Measurements from ENCODE around the gene TIE1. TPM values are rescaled to one million over a fixed set of nuclear protein-coding genes. Genes with fewer than 3 reads are reported as not detected.
A peak's percentile ranks its signal among the peaks of the same experiment; 100 is the strongest.

TIE1 gene
- polyA plus RNA-seq, 3 donors: 0.16 TPM; not detected in 2

DNA sequence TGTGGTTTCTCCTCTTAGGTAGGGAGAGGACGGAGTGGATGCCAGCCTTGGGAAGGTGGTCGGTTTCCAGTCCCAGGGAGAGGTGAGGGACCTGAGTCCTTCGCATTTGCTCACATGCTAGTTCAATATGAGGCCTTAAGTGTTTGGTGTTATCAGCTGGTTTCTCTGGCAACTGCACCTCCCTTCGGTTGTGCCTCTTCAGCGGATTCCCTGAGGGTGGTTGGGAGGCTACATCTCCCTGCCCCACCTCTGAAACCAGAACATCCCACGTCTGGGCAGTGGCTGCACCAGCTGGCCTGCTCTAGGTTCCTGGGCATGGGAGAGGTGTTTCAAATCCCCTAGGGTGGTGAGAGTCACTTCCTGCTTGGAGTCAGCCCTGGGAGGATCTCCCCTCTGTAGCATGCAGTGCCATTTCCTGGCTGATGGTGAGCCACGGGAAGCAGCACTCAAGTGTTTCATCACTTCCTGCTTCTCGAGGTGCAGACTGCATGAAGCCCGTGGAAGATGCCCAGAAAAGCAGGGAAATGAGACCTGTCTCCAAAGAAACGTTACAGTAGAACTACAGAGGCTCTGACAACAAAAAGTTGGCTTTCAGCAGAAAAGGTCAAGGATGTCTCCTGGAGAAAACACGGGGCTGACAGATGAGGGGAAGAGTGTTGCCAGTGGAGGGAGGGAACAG is 26.5 kb upstream of the TIE1 start:
- Histone ChIP-seq H3K9ac (ENCODE audit: insufficient read depth, low read length, poor library complexity, severe bottlenecking) (peak overlapping the region; percentile 18), H3K4me3 (replicated peaks in 1 of 3; ENCODE audit: low read depth in 2 of 3, low read length in 3 of 3) (peak overlapping the region in 1 of 3 experiments; percentile 51), H2AFZ (ENCODE audit: insufficient read depth, low read depth, low read length, poor library complexity, severe bottlenecking) (peak overlapping the region; percentile 88), H3K9me3 (replicated peaks in 1 of 2; ENCODE audit: control insufficient read depth in 1 of 2, insufficient read depth in 1 of 2, low read length in 2 of 2) (no peaks in the 10 kb centered on the region), H3K79me2 (ENCODE audit: insufficient read depth, low read length) (no peaks in the 10 kb centered on the region), H3K4me1 (ENCODE audit: control insufficient read depth in 1 of 2, insufficient read depth in 2 of 2, low read length in 2 of 2) (peaks cover 18 to 22% of the 10 kb centered on the region in 2 donors), H3K27me3 (ENCODE audit: control insufficient read depth in 2 of 2, insufficient read depth in 2 of 2, low read length in 2 of 2) (no peaks in the 10 kb centered on the region), H4K20me1 (ENCODE audit: insufficient read depth, low read length) (no peaks in the 10 kb centered on the region), H3K4me2 (replicated peaks; ENCODE audit: extremely low read depth, low read length, poor library complexity, severe bottlenecking) (peak overlapping the region; percentile 57), H3K27ac (ENCODE audit: low read depth in 1 of 2, low read length in 2 of 2) (peak overlapping the region in 1 of 2 donors; percentile 64), H3K36me3 (replicated peaks in 1 of 2; ENCODE audit: control insufficient read depth in 1 of 2, insufficient read depth in 2 of 2, low read length in 2 of 2) (no peaks in the 10 kb centered on the region)
- TF ChIP-seq, protein P1, sequence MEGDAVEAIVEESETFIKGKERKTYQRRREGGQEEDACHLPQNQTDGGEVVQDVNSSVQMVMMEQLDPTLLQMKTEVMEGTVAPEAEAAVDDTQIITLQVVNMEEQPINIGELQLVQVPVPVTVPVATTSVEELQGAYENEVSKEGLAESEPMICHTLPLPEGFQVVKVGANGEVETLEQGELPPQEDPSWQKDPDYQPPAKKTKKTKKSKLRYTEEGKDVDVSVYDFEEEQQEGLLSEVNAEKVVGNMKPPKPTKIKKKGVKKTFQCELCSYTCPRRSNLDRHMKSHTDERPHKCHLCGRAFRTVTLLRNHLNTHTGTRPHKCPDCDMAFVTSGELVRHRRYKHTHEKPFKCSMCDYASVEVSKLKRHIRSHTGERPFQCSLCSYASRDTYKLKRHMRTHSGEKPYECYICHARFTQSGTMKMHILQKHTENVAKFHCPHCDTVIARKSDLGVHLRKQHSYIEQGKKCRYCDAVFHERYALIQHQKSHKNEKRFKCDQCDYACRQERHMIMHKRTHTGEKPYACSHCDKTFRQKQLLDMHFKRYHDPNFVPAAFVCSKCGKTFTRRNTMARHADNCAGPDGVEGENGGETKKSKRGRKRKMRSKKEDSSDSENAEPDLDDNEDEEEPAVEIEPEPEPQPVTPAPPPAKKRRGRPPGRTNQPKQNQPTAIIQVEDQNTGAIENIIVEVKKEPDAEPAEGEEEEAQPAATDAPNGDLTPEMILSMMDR (IDR thresholded peaks at IDR 0.05): no peak
- H3K27ac Mint-ChIP-seq: peak overlapping the region in 6 of 7 donors; percentile 4 to 78 (median 32)
- WGBS (ENCODE audit: insufficient coverage): 47% methylated on average over 8 of the region's 11 CpGs
- peak; percentile 59 to 77 (median 68) for DNase-seq
- peak overlapping the region in 1 of 2 donors; percentile 81 for H3K4me3 Mint-ChIP-seq
- peaks cover 3 to 13% (median 4%) of the 10 kb centered on the region in 3 donors for H3K27me3 Mint-ChIP-seq (ENCODE audit: low read depth in 3 of 3)
- H3K4me1 Mint-ChIP-seq: peaks cover 26% of the 10 kb centered on the region
- peaks cover 0 to 6% (median 3%) of the 10 kb centered on the region in 7 donors for H3K9me3 Mint-ChIP-seq
- intact Hi-C loops (cut with micrococcal nuclease): no loop called here
- H3K36me3 Mint-ChIP-seq: no peaks in the 10 kb centered on the region

DNA sequence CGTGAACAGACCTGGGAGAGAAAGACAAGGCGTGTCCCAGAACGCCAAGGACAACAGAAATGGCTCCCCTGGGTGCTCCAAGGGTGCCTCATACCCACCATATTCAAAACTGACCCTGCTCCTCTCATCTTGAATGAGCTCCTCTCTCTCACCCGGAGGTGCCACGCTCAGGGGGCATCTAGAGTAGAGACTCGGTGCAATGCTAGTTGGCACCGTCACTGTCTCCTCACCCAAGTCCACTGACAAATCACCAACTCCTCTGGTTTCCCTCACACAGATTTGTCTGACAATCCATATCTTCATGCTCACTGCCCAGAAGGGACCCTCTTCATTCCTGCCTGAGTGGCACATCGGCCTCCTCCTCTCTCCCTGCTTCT is 26.0 kb upstream of the TIE1 start:
- intact Hi-C loops (cut with micrococcal nuclease): no loop called here
- H3K27me3 Mint-ChIP-seq (ENCODE audit: low read depth in 3 of 3): peaks cover 3 to 12% (median 4%) of the 10 kb centered on the region in 3 donors
- H3K27ac Mint-ChIP-seq: peak overlapping the region in 4 of 7 donors; percentile 4 to 78 (median 14)
- H3K9ac ChIP-seq (ENCODE audit: insufficient read depth, low read length, poor library complexity, severe bottlenecking): no peak overlapping the region
- H3K36me3 Mint-ChIP-seq: no peaks in the 10 kb centered on the region
- peaks cover 0 to 6% (median 3%) of the 10 kb centered on the region in 7 donors for H3K9me3 Mint-ChIP-seq
- 93% methylated on average over 5 of the region's 8 CpGs for WGBS (ENCODE audit: insufficient coverage)
- H3K36me3 ChIP-seq (replicated peaks in 1 of 2; ENCODE audit: control insufficient read depth in 1 of 2, insufficient read depth in 2 of 2, low read length in 2 of 2): no peaks in the 10 kb centered on the region
- H3K4me3 ChIP-seq (replicated peaks in 1 of 3; ENCODE audit: low read depth in 2 of 3, low read length in 3 of 3): peak overlapping the region in 1 of 3 experiments; percentile 51
- H2AFZ ChIP-seq (ENCODE audit: insufficient read depth, low read depth, low read length, poor library complexity, severe bottlenecking): peak overlapping the region; percentile 88
- H3K4me3 Mint-ChIP-seq: peak overlapping the region in 1 of 2 donors; percentile 81
- H3K9me3 ChIP-seq (replicated peaks in 1 of 2; ENCODE audit: control insufficient read depth in 1 of 2, insufficient read depth in 1 of 2, low read length in 2 of 2): no peaks in the 10 kb centered on the region
- peaks cover 18 to 22% of the 10 kb centered on the region in 2 donors for H3K4me1 ChIP-seq (ENCODE audit: control insufficient read depth in 1 of 2, insufficient read depth in 2 of 2, low read length in 2 of 2)
- TF ChIP-seq, protein P1 (IDR thresholded peaks at IDR 0.05): no peak
- H3K79me2 ChIP-seq (ENCODE audit: insufficient read depth, low read length): no peaks in the 10 kb centered on the region
- peak overlapping the region in 1 of 2 donors; percentile 64 for H3K27ac ChIP-seq (ENCODE audit: low read depth in 1 of 2, low read length in 2 of 2)
- H4K20me1 ChIP-seq (ENCODE audit: insufficient read depth, low read length): no peaks in the 10 kb centered on the region
- no peaks in the 10 kb centered on the region for H3K27me3 ChIP-seq (ENCODE audit: control insufficient read depth in 2 of 2, insufficient read depth in 2 of 2, low read length in 2 of 2)
- H3K4me2 ChIP-seq (replicated peaks; ENCODE audit: extremely low read depth, low read length, poor library complexity, severe bottlenecking): peak overlapping the region; percentile 57
- DNase-seq: no peak
- peaks cover 26% of the 10 kb centered on the region for H3K4me1 Mint-ChIP-seq

Data from CD14-positive monocyte (primary cell).